ENCODE data around the gene CYP26B1.

CYP26B1 gene

DNA sequence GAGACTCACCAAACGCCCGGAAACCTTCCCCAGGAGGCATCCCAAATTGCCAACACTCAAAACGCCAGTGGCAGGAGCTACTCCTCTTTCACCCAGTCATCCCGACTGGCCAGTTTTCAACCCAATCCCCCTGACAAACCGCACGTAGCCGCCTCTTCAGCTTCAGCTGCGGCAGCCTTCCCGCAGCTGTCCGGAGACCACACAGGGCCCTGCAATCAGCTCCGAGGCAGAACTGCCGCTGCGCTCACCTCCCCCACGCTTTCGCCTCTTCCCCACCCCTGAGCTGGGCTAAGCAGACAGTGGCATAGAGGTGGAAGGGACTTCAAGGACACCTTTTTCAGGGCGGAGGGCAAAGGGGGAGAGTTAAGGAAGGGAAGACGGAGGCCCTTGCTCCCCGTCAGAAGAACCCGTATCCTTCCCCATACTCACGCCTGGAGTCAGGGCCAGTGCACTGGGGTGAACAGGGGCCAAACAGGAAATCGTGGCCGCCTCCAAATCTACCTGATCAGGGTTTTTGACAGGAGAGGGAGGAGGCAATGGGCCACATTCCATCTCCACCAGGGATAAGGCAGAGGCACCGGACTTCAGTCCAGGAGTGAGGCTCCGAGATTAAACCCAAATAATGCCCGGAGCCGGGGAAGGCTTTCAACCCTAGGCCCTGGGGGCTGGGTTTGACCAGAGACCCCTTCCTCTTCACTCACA, 16.9 kb downstream of the CYP26B1 start:
- no peak for DNase-seq (ENCODE audit: low read depth in 2 of 2)

GRCh38 chr2:72129681-72130340, 17.9 kb downstream of the CYP26B1 start:
- DNase-seq (ENCODE audit: low read depth in 2 of 2), result no peak

DNA sequence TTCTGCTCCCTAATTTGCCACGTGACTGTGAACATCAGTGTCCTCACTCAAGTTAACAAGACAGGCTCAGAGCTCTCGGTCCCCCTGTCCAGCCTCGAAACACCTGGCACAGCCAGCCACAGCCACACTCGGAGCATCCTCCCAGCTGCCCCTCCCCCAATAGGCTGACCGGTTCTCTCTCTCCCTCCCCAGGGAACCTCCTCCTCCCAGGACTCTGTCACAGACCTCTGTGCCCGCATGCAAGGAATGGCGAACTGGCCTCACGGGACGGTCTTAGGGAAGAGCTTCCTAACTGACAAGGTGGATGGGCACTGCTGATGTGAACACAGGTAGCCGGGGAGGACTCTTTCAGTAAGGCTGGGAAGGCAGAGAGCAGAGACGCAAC, 18.8 kb downstream of the CYP26B1 start:
- no peak for DNase-seq (ENCODE audit: low read depth in 2 of 2)

DNA sequence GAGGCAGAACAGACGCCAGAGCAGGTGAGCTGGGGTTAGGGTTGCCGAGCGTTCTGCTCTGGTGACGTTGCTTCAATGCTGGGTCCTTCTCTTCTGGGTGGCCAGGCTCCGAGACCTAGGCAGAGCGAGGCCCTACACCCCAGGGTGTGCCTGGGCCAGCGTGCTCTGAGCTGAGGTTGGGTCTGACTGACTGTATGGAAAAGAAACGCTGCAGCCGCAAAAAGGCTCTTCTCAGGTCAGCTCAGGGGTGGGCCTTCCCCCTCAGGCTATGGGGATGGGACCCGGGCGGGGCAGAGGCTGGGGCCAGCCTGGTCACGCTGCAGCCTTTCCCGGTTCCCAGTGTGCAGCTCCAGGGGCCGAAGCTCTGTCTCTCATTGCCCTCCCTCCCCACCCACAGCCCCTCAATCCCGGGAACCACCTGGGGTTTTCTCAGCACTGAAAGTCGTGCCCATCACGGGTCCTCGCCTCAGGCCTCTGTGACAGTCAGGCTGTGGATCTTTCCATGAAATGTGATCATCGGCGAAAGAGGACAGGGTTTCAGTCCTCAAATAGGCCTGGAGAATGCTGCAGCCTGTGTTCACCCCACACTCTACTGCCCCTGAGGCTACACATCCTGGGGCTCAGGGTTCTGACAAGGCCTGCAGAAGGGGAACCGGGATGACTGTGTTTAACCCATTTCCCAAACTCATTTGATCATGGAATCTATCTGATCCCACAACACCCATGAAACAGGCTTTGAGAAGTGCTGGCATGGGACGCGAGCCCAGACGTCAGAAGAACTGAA, 19.4 kb downstream of the CYP26B1 start:
- DNase-seq (ENCODE audit: low read depth in 2 of 2), result no peak

DNA sequence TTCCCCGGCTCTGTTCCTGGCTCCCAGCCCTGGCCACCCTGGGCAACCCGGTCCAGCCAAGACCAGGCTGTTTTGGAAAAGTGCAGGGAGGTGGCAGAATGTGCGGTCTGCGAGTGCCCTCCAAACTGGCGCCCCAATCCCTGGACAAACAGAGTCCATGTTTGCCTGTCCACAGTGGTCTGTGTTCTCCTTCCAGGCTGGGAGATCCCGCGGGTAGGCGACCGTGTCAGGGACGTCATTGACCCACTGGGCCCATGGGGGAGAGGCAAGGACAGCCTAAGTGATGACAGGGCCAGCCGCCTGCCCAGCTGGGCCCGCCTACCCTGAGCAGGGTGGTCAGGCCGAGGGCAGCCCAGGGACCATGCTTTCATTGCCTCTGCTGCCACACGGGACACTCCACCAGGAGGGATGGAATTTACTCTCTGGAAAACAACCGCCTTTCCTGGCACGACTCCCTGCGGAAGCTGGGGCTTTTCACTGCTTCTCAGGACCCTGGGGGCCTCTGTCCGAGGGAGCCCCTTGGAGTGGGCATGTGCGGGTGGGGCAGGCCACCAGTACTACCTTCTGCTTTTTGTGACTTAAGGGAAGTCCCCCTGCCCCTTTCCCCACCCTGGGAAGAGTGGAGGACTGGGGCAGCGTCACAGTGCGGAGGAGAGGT, 20.1 kb downstream of the CYP26B1 start:
- no peak for DNase-seq (ENCODE audit: low read depth in 2 of 2)

DNA sequence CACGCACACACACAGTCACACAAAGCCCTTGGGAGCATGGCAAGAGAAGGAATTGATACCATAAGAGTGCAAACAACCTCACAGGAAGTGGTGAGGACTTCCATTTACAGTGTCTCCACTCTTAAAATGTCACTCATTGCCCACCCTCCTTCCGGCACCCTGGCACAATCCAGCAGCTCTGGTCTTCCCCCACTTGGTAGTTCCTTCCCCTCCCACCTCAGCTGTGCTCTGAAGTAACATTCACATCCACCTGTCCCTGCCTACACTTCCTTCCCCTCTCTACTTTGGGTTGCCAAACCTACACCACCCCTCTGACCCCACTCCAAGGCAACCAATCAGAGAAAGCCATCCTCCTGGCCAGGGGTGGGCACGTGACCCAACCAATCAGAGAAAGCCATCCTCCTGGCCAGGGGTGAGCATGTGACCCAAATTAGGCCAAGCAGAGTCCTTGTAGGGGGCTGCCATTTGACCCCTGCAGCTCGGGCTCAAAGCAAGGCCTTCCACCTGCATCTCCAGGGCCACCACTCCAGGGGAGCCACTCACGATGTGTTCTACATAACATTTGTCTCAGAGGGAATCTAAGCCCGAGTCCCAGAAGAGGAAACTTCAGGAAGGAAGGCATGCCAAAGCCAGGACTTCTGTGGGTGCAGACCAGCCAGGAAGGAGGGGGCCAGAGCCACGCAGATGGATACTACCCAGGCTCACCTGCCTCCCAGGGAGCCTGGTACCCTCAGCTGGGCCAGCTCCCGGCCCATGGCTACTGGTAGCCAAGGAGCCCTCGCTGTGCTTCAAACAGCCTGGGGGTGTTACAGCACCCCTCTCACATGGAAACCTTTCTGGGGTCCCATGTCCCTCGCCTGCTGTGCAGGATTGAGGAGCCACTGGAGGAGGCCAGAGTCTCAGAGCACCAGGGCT, 21.2 kb downstream of the CYP26B1 start:
- DNase-seq (ENCODE audit: low read depth in 2 of 2), result no peak

DNA sequence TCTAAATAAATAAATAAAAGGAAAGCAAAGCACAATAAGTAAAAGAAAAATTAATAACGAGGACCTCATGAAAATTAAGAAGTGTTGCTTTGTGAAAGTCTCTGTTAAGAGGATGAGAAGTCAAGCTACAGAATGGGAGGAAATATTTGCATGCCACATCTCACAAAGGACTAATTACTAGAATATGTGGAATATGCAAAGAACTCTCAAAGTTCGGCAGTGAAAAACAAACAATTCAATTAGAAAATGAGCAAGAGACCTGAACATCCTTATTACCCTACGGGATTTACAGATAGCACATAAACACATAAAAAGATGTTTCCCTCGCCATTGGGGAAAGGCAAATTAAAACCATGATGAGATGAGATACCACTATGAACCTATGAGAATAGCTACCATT, 23.3 kb downstream of the CYP26B1 start:
- no peak for DNase-seq (ENCODE audit: low read depth in 2 of 2)

DNA sequence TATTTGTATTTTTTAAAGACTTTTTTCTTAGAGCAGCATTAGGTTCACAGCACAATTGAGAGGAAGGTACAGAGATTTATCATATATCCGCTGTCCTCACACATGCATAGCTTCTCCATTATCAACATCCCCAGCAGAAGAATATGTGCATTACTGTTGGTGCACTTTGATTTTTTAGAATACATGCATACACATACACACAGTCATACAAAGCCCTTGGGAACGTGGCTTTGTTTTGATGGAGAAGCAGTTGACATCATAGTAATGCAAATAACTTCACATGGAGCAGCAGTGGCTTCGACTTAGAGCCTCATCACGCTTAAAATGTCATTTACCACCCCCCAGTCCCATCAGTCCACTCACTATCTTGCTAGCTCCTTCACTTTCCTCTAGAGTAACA, 26.5 kb downstream of the CYP26B1 start:
- no peak for DNase-seq (ENCODE audit: low read depth in 2 of 2)

DNA sequence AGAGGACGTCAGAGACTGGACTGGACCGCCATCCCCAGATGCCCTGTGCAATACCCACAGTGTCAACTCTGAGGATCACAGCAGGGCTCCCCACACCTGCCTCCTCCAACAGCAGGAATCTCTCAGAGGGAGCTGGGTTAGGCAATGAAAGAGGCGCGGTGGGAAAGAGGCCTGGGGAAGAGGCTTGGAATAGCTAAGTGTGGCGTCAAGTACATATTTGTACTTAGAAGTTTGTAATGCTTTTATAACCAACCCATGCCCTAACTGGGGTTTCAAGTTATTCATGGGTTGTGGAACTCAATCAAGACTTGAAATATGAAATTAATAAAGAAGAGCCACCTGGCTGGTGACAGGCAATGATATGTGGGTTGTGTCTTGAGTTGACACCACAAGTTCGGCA, 28.7 kb downstream of the CYP26B1 start:
- no peak for DNase-seq (ENCODE audit: low read depth in 2 of 2)

DNA sequence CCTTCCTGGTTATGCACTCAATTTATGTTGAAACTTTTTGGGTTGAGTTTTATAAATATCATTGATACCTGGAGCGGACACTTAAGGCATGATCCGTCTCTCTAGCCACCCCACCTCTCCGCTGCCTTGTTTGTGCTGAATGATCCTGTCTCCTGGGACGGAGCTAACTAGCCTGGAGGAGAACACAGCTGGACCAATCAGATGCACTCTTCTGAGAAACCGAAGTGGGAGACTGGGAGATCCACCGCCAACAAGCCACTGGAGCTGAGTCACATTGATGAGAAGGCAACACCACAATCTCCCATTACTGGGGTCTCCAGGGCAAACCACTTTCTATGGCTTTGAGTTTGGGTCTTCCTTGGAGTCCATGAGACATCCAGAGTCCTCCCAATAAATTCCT, 29.3 kb downstream of the CYP26B1 start:
- DNase-seq (ENCODE audit: low read depth in 2 of 2), result no peak

DNA sequence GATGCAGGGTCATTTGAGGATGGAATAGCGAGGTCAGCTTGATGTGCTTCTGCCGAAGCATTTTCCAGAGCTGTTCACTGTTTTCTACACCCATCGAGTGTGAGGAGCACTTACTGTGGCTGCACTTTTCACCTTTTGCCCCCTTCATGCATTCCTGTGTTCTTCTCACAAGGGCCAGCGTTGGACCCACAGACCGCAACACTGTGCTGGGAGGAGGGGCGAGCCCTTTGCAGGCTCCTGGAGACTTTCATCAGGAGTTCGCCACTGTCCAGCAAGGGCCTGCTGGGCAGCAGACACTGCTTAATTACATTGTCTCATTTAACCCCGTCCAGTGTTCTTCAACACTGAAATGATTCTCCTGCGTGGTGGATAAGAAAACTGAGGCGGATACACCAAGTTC, 29.9 kb downstream of the CYP26B1 start:
- no peak for DNase-seq (ENCODE audit: low read depth in 2 of 2)

DNA sequence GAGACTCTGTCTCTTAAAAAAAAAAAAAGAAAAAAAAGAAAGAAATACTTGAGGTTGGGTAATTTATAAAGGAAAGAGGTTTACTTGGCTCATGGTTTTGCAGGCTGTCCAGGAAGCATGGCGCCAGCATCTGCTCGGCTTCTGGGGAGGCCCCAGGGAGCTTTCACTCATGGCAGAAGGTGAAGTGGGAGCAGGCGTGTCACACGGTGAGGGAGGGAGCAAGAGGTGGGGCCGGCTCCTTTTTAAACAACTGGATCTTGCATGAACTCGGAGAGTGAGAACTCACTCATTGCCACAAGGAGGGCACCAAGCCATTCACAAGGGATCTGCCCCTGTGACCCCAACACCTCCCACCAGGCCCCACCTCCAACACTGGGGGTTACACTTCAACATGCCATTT, 30.6 kb downstream of the CYP26B1 start:
- no peak for DNase-seq (ENCODE audit: low read depth in 2 of 2)

- no peak for DNase-seq (ENCODE audit: low read depth in 2 of 2)
These were observed 31.6 kb downstream of the CYP26B1 start for GRCh38 chr2:72116081-72116533.

GRCh38 chr2:72115110-72116080, 32.3 kb downstream of the CYP26B1 start:
- no peak for DNase-seq (ENCODE audit: low read depth in 2 of 2)

GRCh38 chr2:72114693-72115051, 33.0 kb downstream of the CYP26B1 start:
- no peak for DNase-seq (ENCODE audit: low read depth in 2 of 2)

DNA sequence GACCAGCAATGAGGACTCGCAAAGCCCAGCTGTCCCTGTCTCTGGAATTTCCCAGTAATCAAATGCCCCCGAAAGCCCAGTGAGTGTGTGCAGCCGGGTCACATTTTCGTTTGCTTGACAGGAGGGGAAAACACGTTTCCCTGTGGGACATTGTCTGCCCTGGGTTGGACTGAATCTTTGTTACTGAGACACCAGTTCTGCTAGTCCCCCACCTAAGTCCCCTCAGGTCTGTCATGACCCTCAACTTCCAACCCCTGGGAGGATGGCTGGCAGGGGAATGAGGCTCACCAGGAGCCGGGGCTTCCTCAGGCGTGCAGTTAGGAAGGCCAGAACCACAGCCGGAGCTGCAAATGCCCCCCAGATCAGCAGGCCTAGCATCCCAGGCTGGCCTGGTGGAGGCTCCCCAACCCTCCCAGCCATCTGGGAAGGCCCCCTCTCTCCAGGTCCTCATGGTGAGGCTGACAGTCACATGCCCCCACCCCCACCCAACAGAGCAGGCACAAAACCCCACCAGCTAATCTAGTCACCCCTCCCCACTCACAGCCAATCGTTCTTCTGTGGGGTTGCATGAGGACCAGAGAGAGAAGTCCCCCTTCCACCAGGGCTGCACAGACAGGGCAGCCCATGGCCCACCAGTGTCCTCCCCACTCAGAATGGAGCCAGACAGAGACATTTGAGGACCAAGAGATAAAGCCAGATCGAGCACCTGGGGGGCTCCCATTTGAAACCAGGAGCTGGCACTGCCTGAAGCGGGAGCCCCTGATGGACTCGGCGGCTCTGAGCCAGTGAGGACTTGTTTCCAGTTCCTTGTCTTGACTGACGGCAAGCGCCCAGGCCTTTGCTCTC, 33.6 kb downstream of the CYP26B1 start:
- no peak for DNase-seq (ENCODE audit: low read depth in 2 of 2)

DNA sequence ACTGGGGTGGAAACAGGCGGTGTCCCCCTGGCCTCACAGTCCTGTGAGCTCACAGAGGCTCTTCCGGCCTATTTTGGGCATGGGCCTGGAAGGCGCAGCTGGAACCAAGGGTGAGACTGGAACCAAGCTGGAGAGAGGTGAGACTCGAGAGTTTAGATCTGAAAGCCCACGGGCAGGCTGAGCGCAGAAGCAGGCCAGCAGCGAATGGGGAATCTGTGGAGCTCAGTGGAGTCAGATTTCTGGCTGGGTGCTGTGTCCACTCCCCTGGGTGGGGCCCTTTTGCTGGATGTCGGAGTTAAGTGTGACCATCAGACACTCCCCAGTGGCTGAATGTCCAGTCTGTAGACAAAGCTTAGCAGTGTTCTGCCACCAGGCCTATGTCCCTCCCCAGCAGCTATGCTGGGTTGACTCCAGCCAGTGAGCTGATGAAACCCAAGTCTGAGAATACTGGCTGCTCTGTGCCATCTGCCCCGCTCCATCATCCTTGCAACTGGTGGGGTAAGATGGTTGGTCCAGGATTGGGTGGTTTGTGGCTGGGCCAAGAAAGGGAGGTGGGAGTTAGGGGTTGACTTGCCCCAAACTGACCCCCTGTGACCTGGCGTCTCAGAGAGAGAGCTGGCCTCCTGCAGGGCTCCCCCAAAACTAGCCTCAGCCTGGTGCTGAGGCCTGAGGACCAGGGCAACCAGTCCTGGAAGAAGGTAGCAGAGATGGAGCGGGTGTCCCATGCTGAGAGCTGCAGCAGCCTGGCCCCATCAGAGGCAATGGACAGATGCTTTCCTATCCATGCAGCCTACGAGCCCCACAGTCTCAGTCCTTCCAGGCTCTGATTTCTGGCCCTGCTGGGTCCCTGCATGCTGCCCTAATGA, 34.4 kb downstream of the CYP26B1 start:
- DNase-seq (ENCODE audit: low read depth in 2 of 2), result no peak

- no peak for DNase-seq (ENCODE audit: low read depth in 2 of 2)
These were observed 35.3 kb downstream of the CYP26B1 start for GRCh38 chr2:72112401-72112800.

Measured in stimulated activated CD4-positive, alpha-beta T cell treated with anti-CD3 and anti-CD28 coated beads, Interleukin-15, amount 100 ng/mL, for 48 hours (primary cell).